ENCODE data around the gene GORASP1.

GORASP1 gene

DNA sequence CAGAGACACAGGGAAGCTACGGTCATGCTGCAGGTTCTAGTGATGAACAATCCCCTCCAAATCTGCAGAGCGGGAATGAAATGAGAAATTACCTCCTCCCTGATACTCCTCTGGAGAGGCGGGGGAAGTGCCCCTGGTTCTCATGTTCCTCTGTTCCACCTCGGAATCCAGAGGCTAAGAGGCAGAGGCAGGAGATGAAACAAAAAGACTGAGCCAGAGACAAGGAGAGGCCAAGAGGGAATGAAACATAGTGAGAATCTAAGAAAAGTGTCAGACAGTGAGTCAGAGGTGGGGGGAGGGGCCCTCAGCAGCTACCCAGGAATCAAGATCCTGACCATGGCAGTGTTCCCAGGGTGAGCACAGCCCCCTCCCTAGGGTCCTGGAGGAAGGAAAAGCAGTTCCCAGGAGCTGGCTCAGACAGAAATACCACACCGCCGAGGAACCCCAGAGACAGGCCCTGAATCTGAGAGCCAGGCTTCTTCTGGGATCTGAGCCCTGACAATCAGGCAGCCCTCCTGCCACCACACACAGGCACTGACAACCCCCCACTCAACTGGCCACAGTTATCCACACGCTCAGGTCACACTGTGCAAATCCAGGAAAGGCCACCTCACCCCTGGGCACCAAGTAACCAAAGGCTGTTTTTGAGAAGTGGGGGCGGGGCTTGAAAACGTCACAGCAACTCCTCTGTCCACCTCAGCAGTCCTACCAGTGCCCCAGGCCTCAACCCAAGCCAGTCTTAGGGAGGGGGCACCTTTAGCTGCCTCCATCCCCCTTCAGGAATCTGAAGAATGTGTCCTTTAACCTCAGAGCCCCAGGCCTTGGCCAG, 43.6 kb upstream of the GORASP1 start:
- H4K20me1 ChIP-seq (ENCODE audit: insufficient read depth): no peaks in the 10 kb centered on the region
- peaks cover 41% of the 10 kb centered on the region for H3K4me1 ChIP-seq (ENCODE audit: low read depth, poor library complexity, severe bottlenecking)
- H3K27ac ChIP-seq: peak overlapping the region; percentile 36; the same call in 1 of the 2 replicates
- peaks cover 6% of the 10 kb centered on the region; the same call in 1 of the 2 replicates for H3K79me2 ChIP-seq (ENCODE audit: insufficient read depth, low read depth)
- H3K9ac ChIP-seq: peak overlapping the region; percentile 26; the same call in 1 of the 2 replicates
- H3K4me2 ChIP-seq: peak overlapping the region; percentile 90
- no peak overlapping the region for H3K4me3 ChIP-seq (IDR thresholded peaks at IDR 0.05; ENCODE audit: insufficient read depth, low read depth, low read length)
- no peaks in the 10 kb centered on the region for H3K36me3 ChIP-seq (ENCODE audit: insufficient read depth)
- no peaks in the 10 kb centered on the region for H3K27me3 ChIP-seq (ENCODE audit: insufficient read depth, low read depth)
- no peak overlapping the region for H2AFZ ChIP-seq (ENCODE audit: low read depth)
- TF ChIP-seq, protein P1, sequence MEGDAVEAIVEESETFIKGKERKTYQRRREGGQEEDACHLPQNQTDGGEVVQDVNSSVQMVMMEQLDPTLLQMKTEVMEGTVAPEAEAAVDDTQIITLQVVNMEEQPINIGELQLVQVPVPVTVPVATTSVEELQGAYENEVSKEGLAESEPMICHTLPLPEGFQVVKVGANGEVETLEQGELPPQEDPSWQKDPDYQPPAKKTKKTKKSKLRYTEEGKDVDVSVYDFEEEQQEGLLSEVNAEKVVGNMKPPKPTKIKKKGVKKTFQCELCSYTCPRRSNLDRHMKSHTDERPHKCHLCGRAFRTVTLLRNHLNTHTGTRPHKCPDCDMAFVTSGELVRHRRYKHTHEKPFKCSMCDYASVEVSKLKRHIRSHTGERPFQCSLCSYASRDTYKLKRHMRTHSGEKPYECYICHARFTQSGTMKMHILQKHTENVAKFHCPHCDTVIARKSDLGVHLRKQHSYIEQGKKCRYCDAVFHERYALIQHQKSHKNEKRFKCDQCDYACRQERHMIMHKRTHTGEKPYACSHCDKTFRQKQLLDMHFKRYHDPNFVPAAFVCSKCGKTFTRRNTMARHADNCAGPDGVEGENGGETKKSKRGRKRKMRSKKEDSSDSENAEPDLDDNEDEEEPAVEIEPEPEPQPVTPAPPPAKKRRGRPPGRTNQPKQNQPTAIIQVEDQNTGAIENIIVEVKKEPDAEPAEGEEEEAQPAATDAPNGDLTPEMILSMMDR (conservative IDR thresholded peaks at IDR 0.05; ENCODE audit: low read depth, low read length): no peak

DNA sequence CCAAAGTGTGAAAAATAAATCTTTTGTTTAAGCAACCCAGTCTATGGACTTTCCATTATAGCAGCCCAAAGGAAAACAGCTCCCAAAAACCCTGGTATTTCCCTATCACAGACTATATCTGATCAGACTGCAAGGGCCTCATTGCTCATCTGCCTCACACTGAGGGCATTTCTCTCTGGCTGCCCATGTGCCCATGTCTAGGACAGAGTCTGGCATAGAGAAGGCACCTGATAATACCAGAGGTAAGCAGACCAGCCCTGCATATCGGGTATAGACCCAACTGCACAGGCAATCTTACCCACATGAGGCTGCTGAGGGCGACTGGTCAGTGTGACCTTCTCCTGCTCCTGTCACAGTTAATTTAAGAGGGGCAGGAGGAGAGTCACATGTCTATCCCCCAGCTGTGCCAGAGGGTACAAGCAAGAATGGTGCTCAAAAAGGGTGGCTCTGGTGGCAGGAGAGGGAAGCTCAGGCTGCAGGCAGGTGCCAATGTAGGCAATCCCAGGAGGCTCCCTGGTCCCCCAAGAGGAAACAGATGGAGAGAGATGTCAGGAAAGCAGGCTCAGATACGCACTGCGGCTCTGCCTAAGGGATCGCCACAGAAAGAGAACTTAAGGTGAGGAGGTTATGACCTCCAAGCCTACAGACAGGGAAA, 42.8 kb upstream of the GORASP1 start:
- Histone ChIP-seq H3K36me3 (ENCODE audit: insufficient read depth) (no peaks in the 10 kb centered on the region), H3K27me3 (ENCODE audit: insufficient read depth, low read depth) (no peaks in the 10 kb centered on the region), H2AFZ (ENCODE audit: low read depth) (no peak overlapping the region), H3K9ac (no peak overlapping the region), H3K79me2 (ENCODE audit: insufficient read depth, low read depth) (peaks cover 6% of the 10 kb centered on the region; the same call in 1 of the 2 replicates), H3K4me3 (IDR thresholded peaks at IDR 0.05; ENCODE audit: insufficient read depth, low read depth, low read length) (no peak overlapping the region), H3K27ac (no peak overlapping the region), H4K20me1 (ENCODE audit: insufficient read depth) (no peaks in the 10 kb centered on the region), H3K4me1 (ENCODE audit: low read depth, poor library complexity, severe bottlenecking) (peaks cover 41% of the 10 kb centered on the region), H3K4me2 (peak overlapping the region; percentile 90; the same call in 1 of the 2 replicates)
- TF ChIP-seq, protein P1 (conservative IDR thresholded peaks at IDR 0.05; ENCODE audit: low read depth, low read length): no peak

DNA sequence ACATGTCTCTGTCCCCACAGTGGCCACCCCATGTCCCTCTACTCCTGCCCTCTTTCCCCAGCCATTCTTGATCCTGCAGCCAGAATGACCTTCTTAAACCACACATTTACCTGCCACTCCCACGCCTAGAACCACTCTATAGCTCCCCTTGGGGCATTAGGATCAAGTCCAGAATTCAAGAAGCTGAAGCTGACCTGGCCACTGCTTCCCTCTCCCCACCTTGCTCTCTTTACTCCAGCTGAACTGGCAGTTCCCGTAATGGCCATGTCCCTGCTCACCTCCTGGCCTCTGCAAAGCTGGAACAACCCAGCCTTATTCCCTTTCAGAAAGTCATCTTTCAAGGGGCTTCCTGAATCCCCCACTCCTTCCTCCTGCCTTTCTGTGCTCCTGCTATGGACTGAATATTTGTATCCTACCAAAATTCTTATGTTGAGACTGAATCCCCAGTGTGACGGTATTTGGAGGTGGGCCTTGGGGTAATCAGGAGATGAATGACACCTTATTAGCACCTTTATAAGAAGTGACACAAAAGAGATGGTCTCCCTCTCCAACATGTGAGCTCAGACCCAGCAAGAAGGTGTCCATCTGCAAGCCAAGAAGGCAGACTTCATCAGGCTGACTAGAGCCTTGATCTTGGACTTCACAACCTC, 42.2 kb upstream of the GORASP1 start:
- no peak overlapping the region for H3K9ac ChIP-seq
- TF ChIP-seq, protein P1 (conservative IDR thresholded peaks at IDR 0.05; ENCODE audit: low read depth, low read length): no peak
- no peaks in the 10 kb centered on the region for H3K27me3 ChIP-seq (ENCODE audit: insufficient read depth, low read depth)
- no peaks in the 10 kb centered on the region for H3K36me3 ChIP-seq (ENCODE audit: insufficient read depth)
- no peak overlapping the region for H3K4me2 ChIP-seq
- peaks cover 6% of the 10 kb centered on the region; the same call in 1 of the 2 replicates for H3K79me2 ChIP-seq (ENCODE audit: insufficient read depth, low read depth)
- H3K4me1 ChIP-seq (ENCODE audit: low read depth, poor library complexity, severe bottlenecking): peaks cover 41% of the 10 kb centered on the region
- no peak overlapping the region for H2AFZ ChIP-seq (ENCODE audit: low read depth)
- no peak overlapping the region for H3K27ac ChIP-seq
- no peaks in the 10 kb centered on the region for H4K20me1 ChIP-seq (ENCODE audit: insufficient read depth)
- H3K4me3 ChIP-seq (IDR thresholded peaks at IDR 0.05; ENCODE audit: insufficient read depth, low read depth, low read length): no peak overlapping the region

DNA sequence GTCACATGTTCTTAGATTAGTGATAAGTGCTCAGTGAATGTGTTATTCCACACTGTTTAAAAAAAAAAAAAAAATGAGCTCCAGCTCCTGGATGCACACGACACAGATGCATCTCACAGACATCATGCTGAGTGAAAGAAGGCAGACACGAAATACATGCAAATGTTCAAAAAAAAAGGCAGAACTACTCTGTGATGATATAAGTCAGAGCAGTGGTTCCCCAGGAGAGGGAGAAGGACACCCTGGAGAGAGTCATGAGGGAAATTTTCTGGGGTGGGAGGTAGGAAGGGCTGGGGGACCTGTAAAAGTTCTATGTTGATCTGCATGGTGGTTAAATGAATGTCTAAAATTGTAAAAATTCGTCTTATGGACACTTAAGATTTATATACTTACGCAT, 41.6 kb upstream of the GORASP1 start:
- H3K9ac ChIP-seq: no peak overlapping the region
- peaks cover 41% of the 10 kb centered on the region for H3K4me1 ChIP-seq (ENCODE audit: low read depth, poor library complexity, severe bottlenecking)
- no peak overlapping the region for H3K4me3 ChIP-seq (IDR thresholded peaks at IDR 0.05; ENCODE audit: insufficient read depth, low read depth, low read length)
- no peak overlapping the region for H3K4me2 ChIP-seq
- no peaks in the 10 kb centered on the region for H4K20me1 ChIP-seq (ENCODE audit: insufficient read depth)
- H3K27me3 ChIP-seq (ENCODE audit: insufficient read depth, low read depth): no peaks in the 10 kb centered on the region
- H3K79me2 ChIP-seq (ENCODE audit: insufficient read depth, low read depth): peaks cover 6% of the 10 kb centered on the region; the same call in 1 of the 2 replicates
- no peak overlapping the region for H3K27ac ChIP-seq
- H3K36me3 ChIP-seq (ENCODE audit: insufficient read depth): no peaks in the 10 kb centered on the region
- no peak overlapping the region for H2AFZ ChIP-seq (ENCODE audit: low read depth)
- TF ChIP-seq, protein P1 (conservative IDR thresholded peaks at IDR 0.05; ENCODE audit: low read depth, low read length): no peak

Data from KMS-11 (cell line).